ENCODE results near the gene TXNRD1. TPM values are rescaled to one million over a fixed set of nuclear protein-coding genes. Genes with fewer than 3 reads are reported as not detected.

Gene TXNRD1
- total RNA-seq, 1 donor from 2014 or later, result 121 TPM

GRCh38 chr12:104272938-104273337 lies 57.4 kb downstream of the TXNRD1 start:
- no peak for DNase-seq (ENCODE audit: low spot score)
- intact Hi-C loops (cut with DNase I), result no loop called here

- intact Hi-C loops (cut with DNase I), result no loop called here
- no peak for DNase-seq (ENCODE audit: low spot score)
These were observed 57.9 kb downstream of the TXNRD1 start for GRCh38 chr12:104273503-104273902.

- no peak for DNase-seq (ENCODE audit: low spot score)
- intact Hi-C loops (cut with DNase I), result no loop called here
These were observed 59.2 kb downstream of the TXNRD1 start for GRCh38 chr12:104274811-104275210.

- DNase-seq (ENCODE audit: low spot score), result no peak
- intact Hi-C loops (cut with DNase I), result no loop called here
These were observed 60.1 kb downstream of the TXNRD1 start for GRCh38 chr12:104275689-104276088.

- DNase-seq (ENCODE audit: low spot score), result no peak
- intact Hi-C loops (cut with DNase I), result no loop called here
These were observed 60.9 kb downstream of the TXNRD1 start for GRCh38 chr12:104276273-104277131.

- intact Hi-C loops (cut with DNase I), result no loop called here
- DNase-seq (ENCODE audit: low spot score), result no peak
These were observed 63.6 kb downstream of the TXNRD1 start for GRCh38 chr12:104279164-104279563.

GRCh38 chr12:104280111-104280510 lies 64.5 kb downstream of the TXNRD1 start:
- intact Hi-C loops (cut with DNase I), result no loop called here
- DNase-seq (ENCODE audit: low spot score), result no peak

- intact Hi-C loops (cut with DNase I), result no loop called here
- DNase-seq (ENCODE audit: low spot score), result no peak
These were observed 65.3 kb downstream of the TXNRD1 start for GRCh38 chr12:104280717-104281458.

- DNase-seq (ENCODE audit: low spot score), result no peak
- intact Hi-C loops (cut with DNase I), result no loop called here
These were observed 66.1 kb downstream of the TXNRD1 start for GRCh38 chr12:104281636-104282035.

GRCh38 chr12:104282109-104282508 lies 66.5 kb downstream of the TXNRD1 start:
- DNase-seq (ENCODE audit: low spot score), result no peak
- intact Hi-C loops (cut with DNase I), result no loop called here

- DNase-seq (ENCODE audit: low spot score), result no peak
- intact Hi-C loops (cut with DNase I), result loop anchor here (1.0 to 5.0 kb wide), 2 partner anchors 67 to 171 kb away; partner anchors contain the start of gene CHST11
These were observed 70.3 kb downstream of the TXNRD1 start for GRCh38 chr12:104285740-104286515.

- intact Hi-C loops (cut with DNase I), result loop anchor here (1.0 to 5.0 kb wide), 2 partner anchors 67 to 171 kb away; partner anchors contain the start of gene CHST11
- DNase-seq (ENCODE audit: low spot score), result peak; percentile 96
These were observed 71.2 kb downstream of the TXNRD1 start for GRCh38 chr12:104286516-104287482.

- DNase-seq (ENCODE audit: low spot score), result peak; percentile 93
- intact Hi-C loops (cut with DNase I), result loop anchor here (2.0 to 5.0 kb wide), 2 partner anchors 14 to 169 kb away; partner anchors contain the start of genes CHST11 and EID3
These were observed 73.2 kb downstream of the TXNRD1 start for GRCh38 chr12:104288635-104289274.

GRCh38 chr12:104290320-104290719 lies 74.7 kb downstream of the TXNRD1 start:
- no peak for DNase-seq (ENCODE audit: low spot score)
- intact Hi-C loops (cut with DNase I), result no loop called here

GRCh38 chr12:104290855-104291254 lies 75.3 kb downstream of the TXNRD1 start:
- intact Hi-C loops (cut with DNase I), result no loop called here
- no peak for DNase-seq (ENCODE audit: low spot score)

- no peak for DNase-seq (ENCODE audit: low spot score)
- intact Hi-C loops (cut with DNase I), result no loop called here
These were observed 76.4 kb downstream of the TXNRD1 start for GRCh38 chr12:104291867-104292524.

GRCh38 chr12:104292872-104293794 lies 77.6 kb downstream of the TXNRD1 start:
- intact Hi-C loops (cut with DNase I), result no loop called here
- no peak for DNase-seq (ENCODE audit: low spot score)

Measured in cardiac septum (tissue), 1 donor.